Measurements from ENCODE around the gene COL3A1. TPM values are rescaled to one million over a fixed set of nuclear protein-coding genes. Genes with fewer than 3 reads are reported as not detected.

The COL3A1 gene
- total RNA-seq (ENCODE audit: low replicate concordance), result 0.22 TPM in 1 of 2 replicates, not detected in the other

- no peaks in the 10 kb centered on the region for H3K27me3 Mint-ChIP-seq (ENCODE audit: insufficient read depth, low read depth)
These were observed at the start of gene COL3A1 for GRCh38 chr2:188974164-188974563. TSS of gene COL3A1 (plus strand) at chr2:188974373. CDS start at chr2:188974490, 117 bp downstream.

DNA sequence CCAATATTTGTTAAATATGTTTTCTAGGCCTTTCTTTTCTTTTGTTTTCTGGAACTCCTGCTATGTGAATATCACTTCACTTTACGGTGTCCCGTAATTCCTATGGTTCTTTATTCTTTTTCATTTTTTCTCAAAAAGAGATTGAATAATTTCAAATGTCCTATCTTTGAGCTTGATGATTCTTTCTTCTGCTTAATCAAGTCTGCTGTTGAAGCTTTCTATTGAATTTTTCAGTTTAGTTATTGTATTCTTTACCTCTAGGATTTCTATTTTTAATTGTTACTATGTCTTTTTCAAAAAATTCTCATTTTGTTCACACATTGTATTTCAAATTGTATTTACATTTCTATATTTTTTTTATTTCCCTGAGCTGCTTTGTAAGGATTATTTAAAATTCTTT lies 45.5 kb upstream of the COL3A1 start:
- no peak for DNase-seq (ENCODE audit: low spot score)
- TF ChIP-seq, protein P1, sequence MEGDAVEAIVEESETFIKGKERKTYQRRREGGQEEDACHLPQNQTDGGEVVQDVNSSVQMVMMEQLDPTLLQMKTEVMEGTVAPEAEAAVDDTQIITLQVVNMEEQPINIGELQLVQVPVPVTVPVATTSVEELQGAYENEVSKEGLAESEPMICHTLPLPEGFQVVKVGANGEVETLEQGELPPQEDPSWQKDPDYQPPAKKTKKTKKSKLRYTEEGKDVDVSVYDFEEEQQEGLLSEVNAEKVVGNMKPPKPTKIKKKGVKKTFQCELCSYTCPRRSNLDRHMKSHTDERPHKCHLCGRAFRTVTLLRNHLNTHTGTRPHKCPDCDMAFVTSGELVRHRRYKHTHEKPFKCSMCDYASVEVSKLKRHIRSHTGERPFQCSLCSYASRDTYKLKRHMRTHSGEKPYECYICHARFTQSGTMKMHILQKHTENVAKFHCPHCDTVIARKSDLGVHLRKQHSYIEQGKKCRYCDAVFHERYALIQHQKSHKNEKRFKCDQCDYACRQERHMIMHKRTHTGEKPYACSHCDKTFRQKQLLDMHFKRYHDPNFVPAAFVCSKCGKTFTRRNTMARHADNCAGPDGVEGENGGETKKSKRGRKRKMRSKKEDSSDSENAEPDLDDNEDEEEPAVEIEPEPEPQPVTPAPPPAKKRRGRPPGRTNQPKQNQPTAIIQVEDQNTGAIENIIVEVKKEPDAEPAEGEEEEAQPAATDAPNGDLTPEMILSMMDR (IDR thresholded peaks at IDR 0.05), result no peak
- Mint-ChIP-seq H3K27me3 (ENCODE audit: insufficient read depth, low read depth) (no peaks in the 10 kb centered on the region), H3K4me1 (no peaks in the 10 kb centered on the region), H3K36me3 (no peaks in the 10 kb centered on the region), H3K9me3 (peaks cover 27% of the 10 kb centered on the region), H3K27ac (no peak overlapping the region), H3K4me3 (no peak overlapping the region)
- Histone ChIP-seq H2AFZ (replicated peaks) (no peak overlapping the region), H3K27ac (no peak overlapping the region), H3K79me2 (ENCODE audit: low read depth) (no peaks in the 10 kb centered on the region), H3K4me3 (no peak overlapping the region), H3K27me3 (no peaks in the 10 kb centered on the region), H3F3A (ENCODE audit: low read depth) (no peaks in the 10 kb centered on the region), H3K4me1 (no peaks in the 10 kb centered on the region), H3K36me3 (no peaks in the 10 kb centered on the region), H3K9ac (no peak overlapping the region), H4K20me1 (ENCODE audit: low read depth) (no peaks in the 10 kb centered on the region), H3K4me2 (no peak overlapping the region), H3K9me3 (ENCODE audit: low read depth) (peaks cover 8% of the 10 kb centered on the region)

More at GRCh38 chr2:188974164-188974563, at the start of gene COL3A1:
- Mint-ChIP-seq H3K36me3 (no peaks in the 10 kb centered on the region), H3K27ac (peak within 1 kb of the TSS; percentile 95), H3K4me1 (peaks cover 18% of the 10 kb centered on the region), H3K4me3 (peak within 1 kb of the TSS; percentile 81), H3K9me3 (no peaks in the 10 kb centered on the region)
- Histone ChIP-seq H3K27me3 (no peaks in the 10 kb centered on the region), H3F3A (ENCODE audit: low read depth) (no peaks in the 10 kb centered on the region), H4K20me1 (ENCODE audit: low read depth) (no peaks in the 10 kb centered on the region), H3K36me3 (no peaks in the 10 kb centered on the region), H3K4me1 (no peaks in the 10 kb centered on the region), H3K4me3 (no peak within 1 kb of the TSS), H3K4me2 (no peak within 1 kb of the TSS), H2AFZ (replicated peaks) (peak within 1 kb of the TSS; percentile 67), H3K9me3 (ENCODE audit: low read depth) (no peaks in the 10 kb centered on the region), H3K79me2 (ENCODE audit: low read depth) (no peaks in the 10 kb centered on the region), H3K9ac (no peak within 1 kb of the TSS), H3K27ac (no peak within 1 kb of the TSS)
- TF ChIP-seq EZH2phosphoT487 (IDR thresholded peaks at IDR 0.05) (no peak), EZH2 (IDR thresholded peaks at IDR 0.05) (no peak)
- TF ChIP-seq, protein P1 (IDR thresholded peaks at IDR 0.05), result no peak
- DNase-seq (ENCODE audit: low spot score), result no peak

DNA sequence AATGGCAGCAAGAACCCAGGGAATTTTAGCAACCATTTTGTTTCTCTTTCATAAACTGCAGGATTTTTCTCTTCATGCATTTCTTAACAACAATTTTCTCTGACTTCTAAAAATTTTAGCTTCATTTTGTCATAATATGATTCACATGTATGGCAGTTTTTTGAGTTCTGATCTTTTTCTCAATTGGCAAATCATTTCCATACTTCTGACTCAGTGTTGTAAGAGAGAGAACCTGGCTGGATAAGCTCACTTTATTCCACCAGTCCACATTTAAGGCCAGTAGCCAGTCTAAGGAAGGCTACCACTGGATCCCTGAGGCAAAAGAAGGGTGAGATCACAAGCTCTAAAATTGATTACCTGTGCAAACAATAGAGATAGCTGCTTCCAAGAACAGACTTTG lies 42.8 kb upstream of the COL3A1 start:
- no peaks in the 10 kb centered on the region for H3K27me3 Mint-ChIP-seq (ENCODE audit: insufficient read depth, low read depth)

More for the DNA sequence above, 42.8 kb upstream of the COL3A1 start:
- no peaks in the 10 kb centered on the region for H3K27me3 ChIP-seq
- no peak overlapping the region for H3K27ac Mint-ChIP-seq
- H3K27ac ChIP-seq, result no peak overlapping the region
- no peak overlapping the region for H3K9ac ChIP-seq
- H3K4me3 Mint-ChIP-seq, result no peak overlapping the region
- no peaks in the 10 kb centered on the region for H3K36me3 Mint-ChIP-seq
- no peak overlapping the region for H3K4me2 ChIP-seq
- H3K9me3 Mint-ChIP-seq, result peaks cover 20% of the 10 kb centered on the region
- no peak for DNase-seq (ENCODE audit: low spot score)
- no peaks in the 10 kb centered on the region for H3K4me1 ChIP-seq
- no peaks in the 10 kb centered on the region for H4K20me1 ChIP-seq (ENCODE audit: low read depth)
- no peaks in the 10 kb centered on the region for H3K36me3 ChIP-seq
- H3K4me3 ChIP-seq, result no peak overlapping the region
- peaks cover 8% of the 10 kb centered on the region for H3K9me3 ChIP-seq (ENCODE audit: low read depth)
- no peaks in the 10 kb centered on the region for H3K79me2 ChIP-seq (ENCODE audit: low read depth)
- TF ChIP-seq EZH2phosphoT487 (IDR thresholded peaks at IDR 0.05) (no peak), EZH2 (IDR thresholded peaks at IDR 0.05) (no peak)
- TF ChIP-seq, protein P1 (IDR thresholded peaks at IDR 0.05), result no peak
- no peak overlapping the region for H2AFZ ChIP-seq (replicated peaks)
- no peaks in the 10 kb centered on the region for H3K4me1 Mint-ChIP-seq
- no peaks in the 10 kb centered on the region for H3F3A ChIP-seq (ENCODE audit: low read depth)
